Measurements from ENCODE around the gene HDAC4. TPM values are rescaled to one million over a fixed set of nuclear protein-coding genes. Genes with fewer than 3 reads are reported as not detected.

The HDAC4 gene
- polyA plus RNA-seq, 1 donor, result 20.2 TPM

GRCh38 chr2:239383036-239383758 is 17.6 kb downstream of the HDAC4 start:
- DNase-seq, result no peak

- no peak for DNase-seq
Measured at GRCh38 chr2:239382384-239382880, 18.4 kb downstream of the HDAC4 start.

DNA sequence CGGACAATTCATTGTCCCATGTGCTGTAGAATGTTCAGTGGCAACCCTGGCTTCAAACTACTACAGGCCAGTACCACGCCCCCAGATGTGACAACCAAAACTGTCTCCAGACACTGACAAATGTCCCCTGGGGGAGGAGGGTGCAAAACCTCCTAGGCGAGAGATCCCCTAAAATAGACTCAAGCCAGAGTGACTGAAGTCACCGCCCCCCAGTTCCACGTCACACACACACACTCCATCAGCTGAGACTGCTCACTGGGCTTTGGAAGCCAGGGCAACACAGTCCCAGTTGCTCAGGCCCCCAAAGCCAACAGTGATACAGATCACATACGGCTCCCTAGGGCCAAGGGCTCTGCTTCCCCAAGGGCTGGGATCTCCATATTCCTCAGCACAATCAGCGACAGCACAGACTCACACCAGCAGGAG is 19.1 kb downstream of the HDAC4 start:
- no peak for DNase-seq

DNA sequence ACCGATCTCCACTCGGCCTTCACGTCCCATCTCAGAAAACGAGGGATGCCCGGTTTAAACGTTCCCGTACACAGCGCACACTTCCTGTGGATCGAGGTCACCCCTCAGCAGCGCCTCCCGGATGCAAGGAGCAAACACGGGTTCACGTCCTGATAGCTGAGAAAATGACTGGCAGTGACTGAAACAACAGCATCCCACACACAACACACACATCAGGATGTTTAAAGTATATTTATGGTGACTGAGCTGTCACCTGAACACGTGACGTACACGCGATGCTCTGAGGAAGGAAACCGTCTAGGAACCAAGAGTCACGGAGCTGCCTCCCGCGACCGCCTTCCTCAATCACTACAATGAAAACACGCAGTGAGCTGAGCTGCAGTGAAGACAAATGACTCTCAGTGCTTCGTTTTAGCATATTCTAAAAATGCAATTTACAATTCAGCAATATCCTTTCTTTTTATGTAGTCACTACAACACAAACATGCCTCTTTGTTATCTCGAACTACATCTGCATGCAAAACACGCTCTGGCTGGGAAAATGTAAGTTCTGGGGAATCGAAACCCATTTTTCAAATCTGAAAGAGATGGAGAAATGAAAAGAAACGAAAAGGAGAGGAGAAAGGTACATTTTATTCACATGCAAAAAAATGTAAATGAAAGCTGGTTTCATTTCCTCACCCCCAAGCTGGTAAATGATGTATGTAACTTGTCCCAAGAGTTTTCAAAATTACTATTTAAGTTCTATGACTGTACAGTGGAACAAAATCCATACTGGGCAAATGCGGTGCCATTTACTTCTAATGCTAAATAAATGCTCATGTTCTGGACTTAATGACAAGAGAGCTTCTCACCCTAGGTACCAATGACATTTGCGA is 19.8 kb downstream of the HDAC4 start:
- DNase-seq, result no peak

GRCh38 chr2:239379641-239380170 is 21.1 kb downstream of the HDAC4 start:
- no peak for DNase-seq

- no peak for DNase-seq
Measured at GRCh38 chr2:239378918-239379640, 21.7 kb downstream of the HDAC4 start.

GRCh38 chr2:239378021-239378917 is 22.6 kb downstream of the HDAC4 start:
- no peak for DNase-seq

DNA sequence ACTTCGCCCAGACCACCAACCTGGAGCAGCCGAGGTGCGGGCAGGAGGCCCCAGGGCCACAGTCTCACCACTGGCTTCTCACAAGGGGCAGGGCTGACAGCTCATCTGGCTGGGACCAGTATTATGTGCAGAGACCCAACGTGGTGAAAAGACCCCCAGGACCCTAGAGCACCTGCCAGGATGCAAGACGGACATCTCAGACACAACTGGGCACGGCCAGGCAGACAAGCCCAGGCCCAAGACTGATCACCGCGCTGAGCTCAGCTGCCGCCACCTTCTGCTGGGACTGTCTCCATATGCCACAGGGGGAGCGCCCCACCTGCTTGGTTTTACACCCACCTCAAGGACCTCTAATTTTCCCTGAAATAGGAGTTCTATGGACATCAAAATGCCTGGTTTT is 23.2 kb downstream of the HDAC4 start:
- no peak for DNase-seq

DNA sequence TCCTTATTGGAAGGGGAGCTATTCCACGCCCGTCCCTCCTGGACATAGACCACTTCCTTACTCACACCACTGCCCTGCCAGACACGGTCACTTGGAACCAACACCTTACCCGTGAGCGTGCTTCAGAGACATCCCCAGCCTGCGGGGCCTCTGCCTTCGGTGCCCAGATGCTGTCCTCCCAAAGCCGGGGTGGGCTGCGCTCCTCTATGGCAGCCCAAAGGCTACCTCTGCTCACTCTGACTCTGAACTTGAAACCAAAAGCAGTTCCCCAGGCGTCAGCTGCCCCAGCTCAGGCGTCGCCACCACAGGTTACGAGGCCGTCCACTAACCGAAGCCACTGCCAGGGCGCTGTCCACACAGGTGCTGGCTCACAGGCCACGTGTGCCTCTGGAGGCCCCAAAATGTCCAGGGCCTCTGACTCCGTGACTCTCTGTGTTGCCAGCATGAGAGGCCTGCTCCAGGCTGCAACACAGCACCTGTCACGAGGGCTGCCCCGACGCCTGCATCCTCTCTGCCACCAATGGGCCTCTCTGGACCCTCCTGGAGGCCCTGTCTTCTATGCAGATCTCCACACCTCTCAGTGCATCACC is 23.8 kb downstream of the HDAC4 start:
- no peak for DNase-seq

DNA sequence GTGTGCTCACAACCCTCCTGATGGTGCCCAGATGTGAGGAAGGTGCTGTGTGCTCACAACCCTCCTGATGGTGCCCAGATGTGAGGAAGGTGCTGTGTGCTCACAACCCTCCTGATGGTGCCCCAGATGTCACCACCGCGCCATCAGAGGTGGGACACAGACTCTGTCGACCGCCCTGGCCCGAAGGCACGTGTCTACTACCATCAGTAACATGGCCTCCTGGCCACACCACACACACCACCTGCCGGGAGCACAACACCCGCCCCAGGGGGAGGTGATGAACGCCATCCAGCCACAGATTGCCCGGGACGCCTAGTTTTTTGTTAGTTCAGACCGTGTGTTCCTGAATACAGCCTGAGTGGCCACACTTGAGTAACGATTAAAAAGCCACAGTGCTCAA is 24.5 kb downstream of the HDAC4 start:
- DNase-seq, result no peak

DNA sequence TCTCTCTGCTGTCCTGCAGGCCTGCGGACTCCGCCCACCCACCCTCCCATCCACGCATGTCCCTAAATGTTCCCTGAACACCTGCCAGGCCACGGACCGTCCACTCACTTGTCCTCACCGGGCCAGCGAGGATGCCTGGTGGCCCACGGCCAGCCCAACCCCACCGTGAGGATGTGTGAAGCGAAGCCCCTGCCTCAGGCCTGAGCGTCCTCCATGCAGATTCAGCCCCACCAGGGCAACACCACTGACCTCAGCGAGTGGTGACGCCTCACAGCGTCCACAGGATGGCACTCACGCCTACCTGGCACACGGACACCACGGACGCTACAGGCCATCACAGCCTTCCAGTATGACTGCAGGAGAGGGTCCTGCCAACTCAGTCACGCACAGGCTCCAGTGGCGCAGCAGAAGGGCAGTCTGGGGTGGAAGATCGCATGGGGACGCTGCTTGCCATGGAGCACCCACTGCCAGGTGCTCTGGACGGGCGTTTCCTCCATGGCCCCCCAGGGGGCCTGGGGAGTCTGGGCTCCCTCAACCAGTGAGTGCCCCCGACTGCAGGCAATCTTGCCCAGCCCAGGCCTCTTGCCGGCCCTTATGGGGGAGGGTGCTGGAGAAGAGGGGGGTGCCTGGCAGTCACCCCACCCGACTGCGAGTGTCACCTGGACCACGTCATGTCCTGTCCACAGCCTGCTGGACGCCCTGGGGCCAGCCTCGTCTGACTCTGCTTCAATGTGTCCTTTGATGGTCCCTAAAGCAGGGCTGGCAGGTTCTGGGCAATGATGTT is 25.4 kb downstream of the HDAC4 start:
- DNase-seq, result no peak

DNA sequence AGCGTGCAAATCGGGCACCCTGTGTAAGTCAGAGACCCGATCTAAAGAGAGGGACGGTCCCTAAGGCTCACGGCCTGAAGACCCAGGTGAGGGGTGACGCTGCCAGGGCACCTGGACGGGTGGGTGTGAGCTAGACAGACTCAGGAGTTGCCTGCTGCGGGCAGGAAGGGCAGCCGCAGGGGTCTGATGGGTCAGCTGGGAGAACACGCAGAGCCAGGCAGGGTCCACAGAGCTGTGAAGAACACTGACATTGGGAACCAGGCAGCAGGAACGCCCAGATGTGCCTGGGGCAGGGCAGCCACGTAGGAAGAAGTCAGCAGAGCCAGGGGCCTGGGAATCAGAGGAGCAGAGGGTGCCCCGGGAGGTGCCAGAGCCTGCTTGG is 25.9 kb downstream of the HDAC4 start:
- DNase-seq, result no peak

DNA sequence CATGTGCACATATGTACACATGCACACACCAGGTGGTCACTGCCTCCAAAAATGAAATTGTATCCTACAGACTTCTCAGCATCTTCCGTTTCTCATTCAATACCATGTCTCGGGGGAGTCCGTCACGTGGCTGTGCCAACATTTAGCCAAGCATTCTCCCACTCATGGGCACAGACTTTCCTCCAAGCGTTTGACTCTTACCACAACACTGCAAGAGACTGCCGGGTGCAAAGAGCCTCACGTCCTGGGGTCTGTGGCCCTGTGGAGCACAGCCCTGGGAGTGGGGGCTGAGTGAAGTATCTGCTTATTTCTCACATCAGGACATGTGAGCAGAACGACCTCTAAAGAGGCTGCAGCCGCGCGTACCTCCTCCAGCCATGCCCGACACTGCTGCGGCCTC is 28.0 kb downstream of the HDAC4 start:
- no peak for DNase-seq

DNA sequence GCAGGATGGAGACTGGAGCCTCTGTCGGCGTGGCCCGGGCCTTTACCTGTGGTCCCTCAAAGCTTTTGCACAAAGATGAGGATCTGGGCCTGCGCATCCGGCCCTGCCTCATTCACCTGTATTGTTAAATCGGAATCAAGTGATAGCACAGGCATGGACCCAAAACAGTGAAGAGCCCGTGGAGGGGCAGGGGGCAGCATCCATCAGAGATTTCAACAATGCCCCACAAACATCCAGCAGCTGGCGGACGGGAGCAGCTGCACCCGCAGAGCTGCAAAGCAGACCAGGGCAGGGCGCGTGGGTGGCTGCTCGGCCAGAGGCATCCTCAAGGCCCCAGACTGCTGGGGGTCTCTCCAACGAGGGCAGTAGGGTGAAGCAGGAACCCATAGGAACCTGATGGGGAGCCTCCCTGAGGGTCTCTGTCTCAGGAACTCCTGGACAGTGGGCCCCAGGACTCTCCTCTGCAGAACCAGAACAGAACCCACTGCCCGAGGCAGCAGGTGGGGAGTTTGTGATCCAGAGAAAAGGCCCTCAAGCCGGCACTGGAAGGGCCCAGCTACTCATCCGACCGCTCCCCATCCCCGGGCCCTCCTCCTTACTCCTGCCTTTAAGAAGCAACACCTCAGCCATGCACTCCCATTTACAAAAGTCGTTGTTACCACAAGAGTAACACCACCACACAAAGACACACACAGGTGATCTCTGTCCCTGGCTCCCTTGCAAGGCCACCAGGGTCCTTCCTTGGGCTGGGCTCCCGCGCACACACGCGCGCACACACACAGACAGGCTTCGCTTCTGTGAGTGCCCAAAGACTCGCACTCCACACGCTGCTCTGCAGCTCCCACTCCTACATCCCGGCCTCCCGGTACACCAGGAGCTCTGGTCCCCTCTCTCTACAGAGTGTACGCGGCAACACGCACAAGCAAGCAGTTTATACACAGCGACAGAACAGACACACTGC is 28.8 kb downstream of the HDAC4 start:
- no peak for DNase-seq

GRCh38 chr2:239370876-239371725 is 29.7 kb downstream of the HDAC4 start:
- no peak for DNase-seq

DNA sequence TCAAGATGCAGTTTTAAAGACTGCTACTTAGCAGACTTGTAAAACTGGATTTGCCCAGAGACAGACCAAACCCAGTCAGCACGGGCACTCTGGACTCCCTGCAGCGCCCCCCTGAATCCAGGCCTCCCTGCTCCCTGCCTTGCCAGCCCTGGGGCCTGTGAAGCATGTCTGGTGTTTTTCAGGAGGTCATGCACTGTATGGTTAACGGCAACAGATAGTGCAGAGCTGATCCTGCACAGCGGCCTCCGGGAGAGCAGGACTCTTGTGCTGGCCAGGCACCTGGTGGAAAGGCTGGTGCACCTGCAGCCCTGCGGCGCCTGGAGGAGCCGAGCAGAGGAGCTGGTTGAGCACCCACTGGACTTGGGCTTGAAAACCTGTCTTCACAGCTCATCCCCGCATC is 30.4 kb downstream of the HDAC4 start:
- no peak for DNase-seq

- no peak for DNase-seq
Measured at GRCh38 chr2:239369631-239370161, 31.1 kb downstream of the HDAC4 start.

Measured in hindlimb muscle (tissue), 1 donor.